ENCODE measurements around the gene KREMEN2. TPM values are rescaled to one million over a fixed set of nuclear protein-coding genes. Genes with fewer than 3 reads are reported as not detected.

The KREMEN2 gene
- total RNA-seq, 1 donor from 2014 or later: not detected

- Histone ChIP-seq H3K36me3 (no peaks in the 10 kb centered on the region), H3K4me1 (peaks cover 5 to 12% of the 10 kb centered on the region in 2 donors), H3K27me3 (no peaks in the 10 kb centered on the region), H3K9me3 (no peaks in the 10 kb centered on the region), H3K4me3 (no peak overlapping the region), H3K27ac (no peak overlapping the region)
- intact Hi-C loops (cut with DNase I): no loop called here
- TF ChIP-seq, protein P1, sequence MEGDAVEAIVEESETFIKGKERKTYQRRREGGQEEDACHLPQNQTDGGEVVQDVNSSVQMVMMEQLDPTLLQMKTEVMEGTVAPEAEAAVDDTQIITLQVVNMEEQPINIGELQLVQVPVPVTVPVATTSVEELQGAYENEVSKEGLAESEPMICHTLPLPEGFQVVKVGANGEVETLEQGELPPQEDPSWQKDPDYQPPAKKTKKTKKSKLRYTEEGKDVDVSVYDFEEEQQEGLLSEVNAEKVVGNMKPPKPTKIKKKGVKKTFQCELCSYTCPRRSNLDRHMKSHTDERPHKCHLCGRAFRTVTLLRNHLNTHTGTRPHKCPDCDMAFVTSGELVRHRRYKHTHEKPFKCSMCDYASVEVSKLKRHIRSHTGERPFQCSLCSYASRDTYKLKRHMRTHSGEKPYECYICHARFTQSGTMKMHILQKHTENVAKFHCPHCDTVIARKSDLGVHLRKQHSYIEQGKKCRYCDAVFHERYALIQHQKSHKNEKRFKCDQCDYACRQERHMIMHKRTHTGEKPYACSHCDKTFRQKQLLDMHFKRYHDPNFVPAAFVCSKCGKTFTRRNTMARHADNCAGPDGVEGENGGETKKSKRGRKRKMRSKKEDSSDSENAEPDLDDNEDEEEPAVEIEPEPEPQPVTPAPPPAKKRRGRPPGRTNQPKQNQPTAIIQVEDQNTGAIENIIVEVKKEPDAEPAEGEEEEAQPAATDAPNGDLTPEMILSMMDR (IDR thresholded peaks at IDR 0.05): no peak
- DNase-seq (ENCODE audit: low spot score in 2 of 2): no peak
These were observed 12.1 kb downstream of the KREMEN2 start for GRCh38 chr16:2976201-2976600.

DNA sequence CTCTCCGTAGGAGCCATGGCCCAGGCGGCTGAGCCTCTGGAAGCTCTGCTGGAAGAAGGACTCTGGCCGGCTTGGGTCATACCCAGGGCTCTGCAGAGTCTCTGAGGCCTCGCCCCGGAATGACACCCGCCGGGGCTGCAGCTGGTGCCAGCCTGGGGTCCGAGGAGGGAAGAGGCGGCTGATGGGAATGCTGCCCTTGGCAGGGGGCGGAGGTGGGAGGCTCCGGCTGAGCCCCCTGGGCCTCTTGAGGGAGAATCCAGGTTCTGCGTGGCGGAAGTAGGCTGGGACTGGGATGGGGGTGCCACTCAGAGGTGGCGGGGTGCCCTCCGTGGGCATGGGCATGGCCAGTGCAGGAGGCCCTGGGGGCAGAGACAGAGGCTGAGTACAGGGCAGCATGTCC, 12.6 kb downstream of the KREMEN2 start:
- intact Hi-C loops (cut with DNase I): no loop called here
- DNase-seq (ENCODE audit: low spot score in 2 of 2): no peak
- no peak overlapping the region for H3K27ac ChIP-seq
- H3K4me3 ChIP-seq: no peak overlapping the region
- no peaks in the 10 kb centered on the region for H3K9me3 ChIP-seq
- H3K4me1 ChIP-seq: peaks cover 5 to 12% of the 10 kb centered on the region in 2 donors
- no peaks in the 10 kb centered on the region for H3K36me3 ChIP-seq
- H3K27me3 ChIP-seq: no peaks in the 10 kb centered on the region
- TF ChIP-seq, protein P1 (IDR thresholded peaks at IDR 0.05): no peak

- Histone ChIP-seq H3K4me1 (peaks cover 5 to 12% of the 10 kb centered on the region in 2 donors), H3K9me3 (no peaks in the 10 kb centered on the region), H3K4me3 (no peak overlapping the region), H3K27ac (no peak overlapping the region), H3K36me3 (no peaks in the 10 kb centered on the region), H3K27me3 (no peaks in the 10 kb centered on the region)
- intact Hi-C loops (cut with DNase I): no loop called here
- TF ChIP-seq, protein P1 (IDR thresholded peaks at IDR 0.05): no peak
- DNase-seq (ENCODE audit: low spot score in 2 of 2): no peak
These were observed 13.4 kb downstream of the KREMEN2 start for GRCh38 chr16:2977440-2977839.

GRCh38 chr16:2979669-2980226, 15.7 kb downstream of the KREMEN2 start:
- intact Hi-C loops (cut with DNase I): loop anchor here (1.0 to 5.0 kb wide), 2 partner anchors 41 to 67 kb away; partner anchors contain the start of genes FLYWCH1 and TNFRSF12A
- Histone ChIP-seq H3K27ac (no peak overlapping the region), H3K4me1 (peaks cover 7 to 12% of the 10 kb centered on the region in 2 donors), H3K36me3 (no peaks in the 10 kb centered on the region), H3K4me3 (peak overlapping the region; percentile 69 to 91), H3K9me3 (no peaks in the 10 kb centered on the region), H3K27me3 (no peaks in the 10 kb centered on the region)
- TF ChIP-seq, protein P1 (IDR thresholded peaks at IDR 0.05): no peak
- no peak for DNase-seq (ENCODE audit: low spot score in 2 of 2)

- peak; percentile 37 to 94 for DNase-seq (ENCODE audit: low spot score in 2 of 2)
- Histone ChIP-seq H3K27ac (peak within 1 kb of the TSS; percentile 69 to 82), H3K4me1 (peaks cover 9 to 12% of the 10 kb centered on the region in 2 donors), H3K27me3 (no peaks in the 10 kb centered on the region), H3K36me3 (no peaks in the 10 kb centered on the region), H3K4me3 (peak within 1 kb of the TSS; percentile 69 to 91), H3K9me3 (no peaks in the 10 kb centered on the region)
- TF ChIP-seq, protein P1 (IDR thresholded peaks at IDR 0.05): no peak
- intact Hi-C loops (cut with DNase I): loop anchor here (1.0 to 5.0 kb wide), 2 partner anchors 40 to 68 kb away; partner anchors contain the start of genes FLYWCH1 and TNFRSF12A
These were observed 16.4 kb downstream of the KREMEN2 start, which contains the start of gene PKMYT1 for GRCh38 chr16:2980227-2981176. Gene PKMYT1, minus strand, starts transcription at chr16:2980446. Its CDS starts 789 bp downstream, at chr16:2979657.

All from ascending aorta (tissue), 2 donors.